ENCODE measurements around the gene UBTD2. TPM values are rescaled to one million over a fixed set of nuclear protein-coding genes. Genes with fewer than 3 reads are reported as not detected.

Gene UBTD2
- total and polyA plus RNA-seq, 2 experiments from 2014 or later: 17.9 to 46.3 TPM

DNA sequence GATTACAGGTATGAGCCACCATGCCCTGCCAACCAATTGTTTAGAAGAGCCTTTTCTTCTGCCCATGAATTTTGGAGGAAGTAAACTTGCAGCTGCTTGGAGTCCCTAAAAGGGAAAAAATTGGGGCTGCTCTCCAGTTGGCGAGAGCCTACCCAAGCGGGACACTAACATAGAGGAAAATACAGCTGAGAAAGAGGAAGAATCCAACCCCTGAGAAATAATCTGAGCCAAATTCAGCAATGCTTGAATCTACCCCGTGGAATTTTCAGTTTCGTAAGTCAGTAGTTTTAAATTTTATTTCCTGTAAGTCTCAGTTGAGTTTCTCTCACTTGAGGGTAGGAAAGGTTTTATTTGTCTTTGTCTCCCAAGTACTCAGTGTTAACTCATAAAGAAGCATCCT lies 30.4 kb upstream of the UBTD2 start (continued):
- TF ChIP-seq NANOG (IDR thresholded peaks at IDR 0.05; ENCODE audit: borderline replicate concordance) (no peak), STAT1 (IDR thresholded peaks at IDR 0.05; ENCODE audit: unreplicated experiment) (no peak), POLR2AphosphoS5 (IDR thresholded peaks at IDR 0.05; ENCODE audit: low read depth) (no peak), ETS1 (IDR thresholded peaks at IDR 0.05) (no peak), REST (IDR thresholded peaks at IDR 0.05; ENCODE audit: unreplicated experiment) (no peak), EZH2phosphoT487 (IDR thresholded peaks at IDR 0.05; ENCODE audit: unreplicated experiment) (no peak), ZNF114 (CRISPR knock-in tag; IDR thresholded peaks at IDR 0.05) (no peak), CREB1 (CRISPR knock-in tag; IDR thresholded peaks at IDR 0.05; ENCODE audit: low read depth) (no peak), JUNB (IDR thresholded peaks at IDR 0.05; ENCODE audit: unreplicated experiment) (no peak), EZH2 (IDR thresholded peaks at IDR 0.05; ENCODE audit: low read depth, unreplicated experiment) (no peak)

DNA sequence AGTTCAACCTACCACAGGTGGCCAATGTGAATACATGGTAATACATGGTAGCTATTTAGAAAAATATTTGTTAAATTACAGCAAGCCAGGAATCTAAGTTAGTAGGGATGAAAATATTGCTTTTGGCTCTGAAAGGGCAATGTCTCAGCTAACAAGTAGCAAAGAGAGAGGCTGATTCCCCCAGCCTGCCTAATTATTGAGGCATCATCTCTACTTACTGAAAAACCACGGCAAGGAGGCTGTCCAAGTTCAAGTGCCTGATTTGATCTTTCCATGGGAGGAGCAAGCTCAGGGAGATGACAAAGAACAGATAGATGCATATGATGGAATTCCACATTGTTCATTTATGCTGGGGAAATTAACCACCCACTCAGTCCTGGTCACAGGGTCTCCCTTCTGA lies 28.7 kb upstream of the UBTD2 start:
- no peaks in the 10 kb centered on the region for H3K79me2 ChIP-seq (replicated peaks; ENCODE audit: insufficient read depth)
- no peak overlapping the region for H3K27ac ChIP-seq (ENCODE audit: low read depth)
- H4K20me1 ChIP-seq (replicated peaks; ENCODE audit: insufficient read depth): no peaks in the 10 kb centered on the region
- H3K4me1 Mint-ChIP-seq: peaks cover 8% of the 10 kb centered on the region; the same call in 2 of the 3 replicates
- no peak overlapping the region for H3K4me3 Mint-ChIP-seq
- no peaks in the 10 kb centered on the region for H3K36me3 Mint-ChIP-seq (ENCODE audit: low read depth)
- H3K27me3 ChIP-seq (ENCODE audit: insufficient read depth): no peaks in the 10 kb centered on the region
- H3K9me2 ChIP-seq (ENCODE audit: insufficient read depth): no peaks in the 10 kb centered on the region
- no peaks in the 10 kb centered on the region for H3F3A ChIP-seq (replicated peaks; ENCODE audit: low read depth)
- no peak overlapping the region for H3K4me3 ChIP-seq
- no peak overlapping the region for H3K27ac Mint-ChIP-seq
- DNase-seq (ENCODE audit: low spot score) (no peak), ATAC-seq (no peak)
- no peaks in the 10 kb centered on the region for H3K4me1 ChIP-seq (ENCODE audit: insufficient read depth)
- H3K36me3 ChIP-seq (ENCODE audit: insufficient read depth): no peaks in the 10 kb centered on the region
- H3K4me2 ChIP-seq: no peak overlapping the region
- H3K27me3 Mint-ChIP-seq (ENCODE audit: insufficient read depth, low read depth, poor library complexity): peaks cover 6% of the 10 kb centered on the region
- no peaks in the 10 kb centered on the region for H3K9me3 Mint-ChIP-seq
- H2AFZ ChIP-seq: no peak overlapping the region
- TF ChIP-seq JUNB (IDR thresholded peaks at IDR 0.05; ENCODE audit: unreplicated experiment) (no peak), EZH2 (IDR thresholded peaks at IDR 0.05; ENCODE audit: low read depth, unreplicated experiment) (no peak), STAT1 (IDR thresholded peaks at IDR 0.05; ENCODE audit: unreplicated experiment) (no peak), POLR2AphosphoS5 (IDR thresholded peaks at IDR 0.05; ENCODE audit: low read depth) (no peak), REST (IDR thresholded peaks at IDR 0.05; ENCODE audit: unreplicated experiment) (no peak), EZH2phosphoT487 (IDR thresholded peaks at IDR 0.05; ENCODE audit: unreplicated experiment) (no peak), ZNF114 (CRISPR knock-in tag; IDR thresholded peaks at IDR 0.05) (no peak)
- TF ChIP-seq, protein P1, sequence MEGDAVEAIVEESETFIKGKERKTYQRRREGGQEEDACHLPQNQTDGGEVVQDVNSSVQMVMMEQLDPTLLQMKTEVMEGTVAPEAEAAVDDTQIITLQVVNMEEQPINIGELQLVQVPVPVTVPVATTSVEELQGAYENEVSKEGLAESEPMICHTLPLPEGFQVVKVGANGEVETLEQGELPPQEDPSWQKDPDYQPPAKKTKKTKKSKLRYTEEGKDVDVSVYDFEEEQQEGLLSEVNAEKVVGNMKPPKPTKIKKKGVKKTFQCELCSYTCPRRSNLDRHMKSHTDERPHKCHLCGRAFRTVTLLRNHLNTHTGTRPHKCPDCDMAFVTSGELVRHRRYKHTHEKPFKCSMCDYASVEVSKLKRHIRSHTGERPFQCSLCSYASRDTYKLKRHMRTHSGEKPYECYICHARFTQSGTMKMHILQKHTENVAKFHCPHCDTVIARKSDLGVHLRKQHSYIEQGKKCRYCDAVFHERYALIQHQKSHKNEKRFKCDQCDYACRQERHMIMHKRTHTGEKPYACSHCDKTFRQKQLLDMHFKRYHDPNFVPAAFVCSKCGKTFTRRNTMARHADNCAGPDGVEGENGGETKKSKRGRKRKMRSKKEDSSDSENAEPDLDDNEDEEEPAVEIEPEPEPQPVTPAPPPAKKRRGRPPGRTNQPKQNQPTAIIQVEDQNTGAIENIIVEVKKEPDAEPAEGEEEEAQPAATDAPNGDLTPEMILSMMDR (conservative IDR thresholded peaks at IDR 0.05; ENCODE audit: low read depth in 2 of 2): no peak

Measured in GM23338 (cell line).